Retina (tissue), 1 donor: Measurements from ENCODE around the gene BBS1.

Source experiments
- DNase-seq: peaks from one replicate; pipeline ENCODE4 v3.0.0-alpha.2; 2016

BBS1 gene

GRCh38 chr11:66477263-66478201 is 32.9 kb upstream of the BBS1 start:
- no peak for DNase-seq

GRCh38 chr11:66478729-66479393 is 31.6 kb upstream of the BBS1 start:
- peak; percentile 36 for DNase-seq

GRCh38 chr11:66479394-66480116 is 30.9 kb upstream of the BBS1 start:
- DNase-seq, result no peak

- peak; percentile 97 for DNase-seq
These were observed 30.1 kb upstream of the BBS1 start, which contains the start of gene DPP3 for GRCh38 chr11:66480117-66480938. Gene DPP3, plus strand, starts transcription at chr11:66480434. Its CDS starts 1,767 bp downstream, at chr11:66482201.

- DNase-seq, result no peak
These were observed 25.5 kb upstream of the BBS1 start for GRCh38 chr11:66484806-66485380.

GRCh38 chr11:66488957-66489356 is 21.5 kb upstream of the BBS1 start:
- no peak for DNase-seq

- no peak for DNase-seq
These were observed 20.8 kb upstream of the BBS1 start for GRCh38 chr11:66489636-66490035.

- no peak for DNase-seq
These were observed 19.0 kb upstream of the BBS1 start for GRCh38 chr11:66491315-66491935.

- DNase-seq, result no peak
These were observed 18.1 kb upstream of the BBS1 start for GRCh38 chr11:66492161-66492865.

- no peak for DNase-seq
These were observed 17.3 kb upstream of the BBS1 start for GRCh38 chr11:66493130-66493529.

- no peak for DNase-seq
These were observed 16.0 kb upstream of the BBS1 start for GRCh38 chr11:66494458-66494857.

- no peak for DNase-seq
These were observed 15.5 kb upstream of the BBS1 start for GRCh38 chr11:66494935-66495334.

- no peak for DNase-seq
These were observed 15.0 kb upstream of the BBS1 start for GRCh38 chr11:66495401-66495854.

- DNase-seq, result no peak
These were observed 13.2 kb upstream of the BBS1 start for GRCh38 chr11:66497206-66497605.

GRCh38 chr11:66498506-66498905 is 11.9 kb upstream of the BBS1 start:
- no peak for DNase-seq

GRCh38 chr11:66505276-66505816 is 5.1 kb upstream of the BBS1 start:
- DNase-seq, result no peak

- no peak for DNase-seq
These were observed 1.3 kb upstream of the BBS1 start for GRCh38 chr11:66509131-66509561.

- DNase-seq, result no peak
These were observed 530 bp downstream of the BBS1 start for GRCh38 chr11:66510990-66511339.

GRCh38 chr11:66523611-66524010 is 13.2 kb downstream of the BBS1 start:
- no peak for DNase-seq

GRCh38 chr11:66524304-66525040 is 14.0 kb downstream of the BBS1 start:
- DNase-seq, result no peak
